HepG2 (cell line): Measurements from ENCODE around the gene DGCR2.
A peak's percentile ranks its signal among the peaks of the same experiment; 100 is the strongest.

Source experiments
- IRX3 ChIP-seq: sonication (generic); formaldehyde crosslinking; IDR thresholded peaks from 2 replicates; pipeline ENCODE4 v1.8.1; 2023; ENCODE audit warnings: mild to moderate bottlenecking, low read depth, missing genetic modification reagents, borderline replicate concordance
- JUN ChIP-seq: sonication (generic); formaldehyde crosslinking; IDR thresholded peaks from 2 replicates; pipeline ENCODE4 v1.4.0; 2020; ENCODE audit warnings: mild to moderate bottlenecking, missing genetic modification reagents
- JUND ChIP-seq: sonication (generic); formaldehyde crosslinking; IDR thresholded peaks from 2 replicates; pipeline ENCODE4 v1.8.0; 2022; ENCODE audit warnings: mild to moderate bottlenecking, missing genetic modification reagents
- MEIS1 ChIP-seq: sonication (generic); formaldehyde crosslinking; IDR thresholded peaks from 2 replicates; pipeline ENCODE4 v1.9.0; 2021; ENCODE audit warnings: mild to moderate bottlenecking, missing genetic modification reagents, moderate library complexity, borderline replicate concordance
- RBFOX2 ChIP-seq: fragments of 200-400 bp; formaldehyde crosslinking; IDR thresholded peaks from 2 replicates; pipeline ENCODE4 v1.6.1; 2017; ENCODE audit warnings: low read depth, mild to moderate bottlenecking, low read length
- SMC3 ChIP-seq: IDR thresholded peaks from 2 replicates; pipeline ENCODE4 v1.6.1; 2011; ENCODE audit warnings: low read length, improper control_type of control experiment
- TF ChIP-seq, protein P1 (sequence below), 2 experiments: fragments of 450-650 bp in 1 of 2; sonication (generic) in 1 of 2; formaldehyde crosslinking; IDR thresholded peaks; 2 replicates each; pipeline versions ENCODE4 v1.5.0 to v1.8.0; 2020 to 2022; ENCODE audit warnings: mild to moderate bottlenecking in 1 of 2, missing genetic modification reagents in 1 of 2

DNA sequence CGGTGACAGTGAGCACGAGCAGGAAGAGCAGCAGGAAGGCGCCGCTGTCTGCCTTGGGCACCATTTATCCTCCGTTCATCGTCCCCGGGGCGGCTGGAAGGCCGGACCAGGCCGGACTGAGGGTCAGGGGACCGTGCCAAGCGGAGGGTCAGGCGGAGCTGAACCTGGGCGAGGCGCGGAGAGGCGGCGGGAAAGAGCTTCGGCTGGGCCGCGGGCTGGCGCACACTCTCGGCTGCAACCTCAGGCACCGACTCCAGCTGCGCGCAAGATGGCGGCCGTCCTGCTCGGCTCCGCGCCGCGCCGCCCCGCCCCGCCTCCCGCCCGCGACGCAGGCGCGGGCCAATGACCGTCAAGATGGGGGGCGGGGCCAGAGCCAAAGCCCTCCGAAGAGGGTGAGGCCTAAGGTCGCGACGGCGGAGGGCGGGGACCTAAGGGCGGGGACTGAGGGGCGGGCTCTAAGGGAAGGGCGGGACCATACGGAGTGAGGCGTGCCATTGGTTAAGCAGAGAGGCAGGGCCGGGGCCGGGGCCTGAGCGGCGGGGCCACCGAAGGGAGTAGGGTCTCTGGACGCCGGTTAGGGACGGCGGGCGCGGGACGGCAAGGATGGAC lies at the start of gene DGCR2:
- TF ChIP-seq RBFOX2 (peak; percentile 85), MEIS1 (CRISPR knock-in tag) (no peak), SMC3 (no peak), IRX3 (CRISPR knock-in tag) (no peak), JUN (CRISPR knock-in tag) (no peak), JUND (CRISPR knock-in tag) (no peak)
- TF ChIP-seq, protein P1, sequence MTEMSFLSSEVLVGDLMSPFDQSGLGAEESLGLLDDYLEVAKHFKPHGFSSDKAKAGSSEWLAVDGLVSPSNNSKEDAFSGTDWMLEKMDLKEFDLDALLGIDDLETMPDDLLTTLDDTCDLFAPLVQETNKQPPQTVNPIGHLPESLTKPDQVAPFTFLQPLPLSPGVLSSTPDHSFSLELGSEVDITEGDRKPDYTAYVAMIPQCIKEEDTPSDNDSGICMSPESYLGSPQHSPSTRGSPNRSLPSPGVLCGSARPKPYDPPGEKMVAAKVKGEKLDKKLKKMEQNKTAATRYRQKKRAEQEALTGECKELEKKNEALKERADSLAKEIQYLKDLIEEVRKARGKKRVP (CRISPR knock-in tag; IDR thresholded peaks at IDR 0.05): no peak
